Measurements from ENCODE around the gene TANGO6.
"Not testable (repeated sequence)": the region's sequence is repeated elsewhere in the genome, so short reads cannot be mapped to it uniquely, and the experiment has no call there.

TANGO6 gene

GRCh38 chr16:69123910-69124309, 280.6 kb downstream of the TANGO6 start:
- DNase-seq, result peak; percentile 75

- not testable (repeated sequence) for DNase-seq
These were observed 281.1 kb downstream of the TANGO6 start for GRCh38 chr16:69124406-69124805.

GRCh38 chr16:69124961-69125360, 281.6 kb downstream of the TANGO6 start:
- not testable (repeated sequence) for DNase-seq

- DNase-seq, result no peak
These were observed 282.9 kb downstream of the TANGO6 start for GRCh38 chr16:69126221-69126620.

- not testable (repeated sequence) for DNase-seq
These were observed 283.5 kb downstream of the TANGO6 start for GRCh38 chr16:69126801-69127200.

GRCh38 chr16:69127966-69128510, 284.7 kb downstream of the TANGO6 start:
- DNase-seq, result no peak

- no peak for DNase-seq
These were observed 287.1 kb downstream of the TANGO6 start for GRCh38 chr16:69130461-69130860.

GRCh38 chr16:69131167-69131838, 288.0 kb downstream of the TANGO6 start:
- peak; percentile 52 for DNase-seq

GRCh38 chr16:69131839-69132423, 288.6 kb downstream of the TANGO6 start:
- peak; percentile 89 for DNase-seq

- DNase-seq, result peak; percentile 82
These were observed 289.3 kb downstream of the TANGO6 start, which contains the start of the genes CHTF8 and UTP4 for GRCh38 chr16:69132424-69133252. CHTF8 (minus strand) TSS chr16:69132588; CDS start chr16:69121458, 11,130 bp downstream. UTP4 (plus strand) TSS chr16:69132649; CDS start chr16:69133460, 811 bp downstream.

GRCh38 chr16:69133373-69133954, 290.1 kb downstream of the TANGO6 start:
- no peak for DNase-seq
